22Rv1 (cell line): ENCODE results near the gene SLC10A6.
A peak's percentile ranks its signal among the peaks of the same experiment; 100 is the strongest.

Experiments used
- H3K27ac ChIP-seq: fragments of 450-650 bp; 2 replicates; pipeline ENCODE4 v1.5.1; 2017
- CTCF ChIP-seq: fragments of 450-650 bp; IDR thresholded peaks from 2 replicates; pipeline ENCODE4 v1.5.1; 2017; ENCODE audit warnings: mild to moderate bottlenecking
- ZFX ChIP-seq: fragments of 450-650 bp; IDR thresholded peaks from 2 replicates; pipeline ENCODE4 v1.6.1; 2017; ENCODE audit warnings: antibody characterized with exemption, borderline replicate concordance

The SLC10A6 gene

GRCh38 chr4:86816501-86817273, 32.5 kb downstream of the SLC10A6 start:
- no peak overlapping the region for H3K27ac ChIP-seq
- TF ChIP-seq ZFX, result no peak
- no peak for TF ChIP-seq CTCF

GRCh38 chr4:86815653-86816052, 33.5 kb downstream of the SLC10A6 start:
- no peak for TF ChIP-seq ZFX
- TF ChIP-seq CTCF, result no peak

GRCh38 chr4:86810847-86811246, 38.3 kb downstream of the SLC10A6 start:
- TF ChIP-seq CTCF (no peak), ZFX (no peak)
- H3K27ac ChIP-seq, result no peak overlapping the region

More at GRCh38 chr4:86815653-86816052, 33.5 kb downstream of the SLC10A6 start:
- H3K27ac ChIP-seq, result no peak overlapping the region

- H3K27ac ChIP-seq, result no peak overlapping the region
- TF ChIP-seq CTCF (no peak), ZFX (no peak)
These were observed 39.4 kb downstream of the SLC10A6 start for GRCh38 chr4:86809809-86810208.

- no peak overlapping the region for H3K27ac ChIP-seq
- no peak for TF ChIP-seq ZFX
- TF ChIP-seq CTCF, result peak; percentile 29
These were observed 58.1 kb downstream of the SLC10A6 start for GRCh38 chr4:86791126-86791525.

GRCh38 chr4:86788826-86789225, 60.4 kb downstream of the SLC10A6 start:
- no peak overlapping the region for H3K27ac ChIP-seq

More at GRCh38 chr4:86788826-86789225, 60.4 kb downstream of the SLC10A6 start:
- no peak for TF ChIP-seq ZFX
- TF ChIP-seq CTCF, result no peak
